ENCODE data around the gene RPS17.

The RPS17 gene

DNA sequence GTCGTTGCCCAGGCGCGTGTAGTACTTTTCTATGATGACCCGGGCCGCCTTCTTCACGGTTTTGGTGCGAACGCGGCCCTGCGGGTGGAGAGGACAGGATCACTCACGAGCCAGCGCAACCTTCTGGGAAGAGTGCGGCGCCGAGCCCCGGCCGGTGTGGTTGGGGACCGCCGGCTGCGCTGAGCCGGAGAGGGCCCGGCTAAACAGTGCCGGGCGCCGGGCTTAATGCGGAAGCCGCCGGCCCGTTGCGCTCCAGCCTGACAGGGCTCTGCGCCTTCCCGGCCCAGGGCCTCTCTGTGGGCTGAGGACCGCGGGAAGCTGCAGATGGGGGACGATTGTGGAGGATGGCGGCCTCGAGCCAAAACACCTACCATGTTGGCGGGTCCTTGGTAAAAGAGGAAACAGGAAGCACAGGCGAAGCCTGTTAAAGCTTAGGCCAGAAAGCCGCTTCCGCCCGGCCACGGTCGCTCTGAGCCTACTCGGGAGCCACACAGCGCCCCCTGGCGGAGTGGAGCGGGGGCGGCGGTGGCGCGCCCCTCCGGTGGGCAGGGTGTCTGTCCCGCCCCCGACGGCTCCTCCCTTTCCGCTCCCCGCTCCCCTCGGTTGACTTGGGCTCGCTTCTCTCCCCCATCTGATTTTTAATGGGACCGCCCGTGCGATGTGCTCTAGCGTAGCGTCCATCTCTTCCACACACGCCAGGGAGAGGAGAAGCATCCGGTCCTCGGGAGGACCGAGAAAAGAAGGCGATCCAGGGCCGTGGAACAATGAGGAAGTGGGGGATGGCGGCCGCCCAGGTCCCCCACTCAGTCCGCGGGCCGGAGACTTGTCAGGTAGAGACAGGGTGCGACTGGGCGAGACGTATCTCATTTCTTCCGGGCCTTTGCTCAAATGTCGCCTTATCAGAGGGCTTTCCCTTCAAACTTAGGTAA lies at the start of gene RPS17:
Gene RPS17 (minus strand): TSS at position 403 of the 929 bp plus-strand sequence. CDS start 29 bp downstream, at position 374.
- peak within 1 kb of the TSS; percentile 97 for H3K4me3 Mint-ChIP-seq
- H3K4me1 Mint-ChIP-seq (ENCODE audit: low read depth): peaks cover 27% of the 10 kb centered on the region
- peaks cover 2% of the 10 kb centered on the region for H3K27me3 Mint-ChIP-seq (ENCODE audit: low read depth)
- peak within 1 kb of the TSS; percentile 96 for H3K27ac Mint-ChIP-seq
- H3K36me3 Mint-ChIP-seq (ENCODE audit: low read depth): peaks cover 43% of the 10 kb centered on the region
- H3K9me3 Mint-ChIP-seq: no peaks in the 10 kb centered on the region
- DNase-seq (ENCODE audit: low spot score): peak; percentile 97

DNA sequence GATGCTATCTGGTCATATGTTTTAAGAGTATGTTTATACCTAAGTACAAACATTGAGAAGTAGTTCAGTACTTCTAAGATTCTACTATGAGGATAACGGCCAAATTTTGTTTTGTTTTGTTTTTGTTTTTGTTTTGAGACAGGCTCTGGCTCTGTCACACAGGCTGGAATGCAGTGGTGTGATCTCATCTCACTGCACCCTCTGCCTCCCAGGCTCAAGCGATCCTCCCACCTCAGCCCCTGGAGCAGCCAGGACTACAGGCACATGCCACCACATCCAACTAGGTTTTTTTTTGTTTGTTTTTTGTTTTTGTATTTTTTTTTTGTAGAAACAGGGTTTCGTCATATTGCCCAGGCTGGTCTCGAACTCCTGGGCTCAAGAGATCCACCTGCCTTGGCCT lies 47.5 kb upstream of the RPS17 start:
- Mint-ChIP-seq H3K36me3 (ENCODE audit: low read depth) (no peaks in the 10 kb centered on the region), H3K4me3 (no peak overlapping the region), H3K4me1 (ENCODE audit: low read depth) (no peaks in the 10 kb centered on the region), H3K27me3 (ENCODE audit: low read depth) (peaks cover 27% of the 10 kb centered on the region), H3K9me3 (no peaks in the 10 kb centered on the region), H3K27ac (no peak overlapping the region)
- DNase-seq (ENCODE audit: low spot score): no peak

DNA sequence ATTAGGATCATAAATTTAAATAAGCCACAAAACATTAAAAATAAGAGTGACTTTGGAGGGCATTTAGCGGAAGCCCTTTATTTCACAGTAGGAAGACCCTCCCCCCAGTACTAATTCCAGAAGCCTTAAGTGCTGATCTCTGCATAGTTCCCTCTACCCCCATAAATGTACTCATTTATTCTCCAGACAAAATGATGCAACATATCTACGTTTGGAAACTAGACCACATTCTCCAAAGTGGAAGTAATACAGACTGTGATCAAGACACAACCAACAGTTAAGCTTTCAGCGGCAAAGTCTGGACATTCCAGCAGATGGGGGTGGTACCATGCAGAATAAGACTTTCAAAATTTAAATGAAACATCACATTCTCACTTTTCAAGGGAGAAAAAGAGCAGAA lies 44.8 kb upstream of the RPS17 start:
- Mint-ChIP-seq H3K4me3 (no peak overlapping the region), H3K9me3 (no peaks in the 10 kb centered on the region), H3K27ac (no peak overlapping the region), H3K36me3 (ENCODE audit: low read depth) (no peaks in the 10 kb centered on the region), H3K27me3 (ENCODE audit: low read depth) (peaks cover 26% of the 10 kb centered on the region), H3K4me1 (ENCODE audit: low read depth) (no peaks in the 10 kb centered on the region)
- DNase-seq (ENCODE audit: low spot score): no peak

DNA sequence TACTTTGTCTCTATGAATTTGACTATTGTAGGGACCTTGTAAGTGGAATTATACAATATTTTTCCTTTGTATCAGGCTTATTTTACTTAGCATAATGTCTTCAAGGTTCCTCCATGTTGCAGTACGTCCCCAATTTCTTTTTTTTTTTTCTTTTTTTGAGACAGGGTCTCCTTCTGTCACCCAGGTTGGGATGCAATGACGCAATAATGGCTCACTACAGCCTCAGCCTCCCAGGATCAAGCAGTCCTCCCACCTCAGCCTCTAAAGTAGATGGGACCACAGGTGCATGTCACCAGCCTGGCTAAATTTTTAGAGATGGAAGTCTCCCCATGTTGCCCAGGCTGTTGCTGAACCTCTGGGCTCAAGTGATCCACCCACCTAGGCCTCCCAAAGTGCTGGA lies 40.5 kb upstream of the RPS17 start:
- Mint-ChIP-seq H3K4me1 (ENCODE audit: low read depth) (no peaks in the 10 kb centered on the region), H3K9me3 (no peaks in the 10 kb centered on the region), H3K36me3 (ENCODE audit: low read depth) (no peaks in the 10 kb centered on the region), H3K4me3 (no peak overlapping the region), H3K27me3 (ENCODE audit: low read depth) (peaks cover 8% of the 10 kb centered on the region), H3K27ac (no peak overlapping the region)
- DNase-seq (ENCODE audit: low spot score): no peak

DNA sequence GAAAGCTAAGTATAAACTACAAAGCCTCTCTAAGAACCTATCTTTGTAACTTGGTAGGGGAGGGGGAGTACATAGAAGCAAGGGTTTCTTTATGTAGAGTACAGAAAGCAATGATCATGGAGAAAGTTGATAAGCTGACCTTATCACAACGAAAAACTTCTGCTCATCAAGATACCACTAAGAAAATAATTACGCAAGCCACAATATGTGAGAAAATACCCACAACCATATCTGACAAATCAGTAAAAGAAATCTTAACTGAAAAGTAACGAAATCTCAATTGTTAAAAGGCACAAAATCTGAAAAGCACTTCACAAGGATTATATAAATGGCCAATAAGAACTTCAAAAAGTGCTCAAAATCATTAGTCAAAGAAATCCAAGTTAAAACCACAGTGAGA lies 35.1 kb upstream of the RPS17 start:
- no peak overlapping the region for H3K4me3 Mint-ChIP-seq
- H3K9me3 Mint-ChIP-seq: no peaks in the 10 kb centered on the region
- no peaks in the 10 kb centered on the region for H3K36me3 Mint-ChIP-seq (ENCODE audit: low read depth)
- H3K27ac Mint-ChIP-seq: no peak overlapping the region
- H3K27me3 Mint-ChIP-seq (ENCODE audit: low read depth): peaks cover 30% of the 10 kb centered on the region
- no peak for DNase-seq (ENCODE audit: low spot score)
- no peaks in the 10 kb centered on the region for H3K4me1 Mint-ChIP-seq (ENCODE audit: low read depth)

DNA sequence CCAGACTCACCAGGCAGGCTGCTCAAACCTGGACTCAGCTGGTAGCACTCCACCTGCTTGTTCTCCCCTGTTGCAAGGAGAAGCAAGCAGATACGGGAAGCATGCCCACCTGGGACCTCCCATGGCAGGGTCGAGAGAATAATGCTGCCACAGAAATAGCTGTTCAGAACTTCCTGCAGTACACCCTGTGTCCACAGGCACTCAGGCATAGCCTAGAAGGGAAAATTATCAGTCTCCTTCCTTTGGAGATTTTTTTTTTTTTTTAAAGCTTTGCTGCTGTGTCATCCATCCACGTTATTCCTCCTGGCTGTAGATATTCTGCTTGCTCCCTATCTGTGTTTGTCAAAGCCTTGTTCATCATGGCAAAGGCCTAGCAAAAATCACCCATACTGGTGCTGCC lies 32.7 kb upstream of the RPS17 start:
- Mint-ChIP-seq H3K4me3 (no peak overlapping the region), H3K4me1 (ENCODE audit: low read depth) (no peaks in the 10 kb centered on the region), H3K36me3 (ENCODE audit: low read depth) (no peaks in the 10 kb centered on the region), H3K27me3 (ENCODE audit: low read depth) (peaks cover 33% of the 10 kb centered on the region), H3K27ac (no peak overlapping the region), H3K9me3 (no peaks in the 10 kb centered on the region)
- no peak for DNase-seq (ENCODE audit: low spot score)

DNA sequence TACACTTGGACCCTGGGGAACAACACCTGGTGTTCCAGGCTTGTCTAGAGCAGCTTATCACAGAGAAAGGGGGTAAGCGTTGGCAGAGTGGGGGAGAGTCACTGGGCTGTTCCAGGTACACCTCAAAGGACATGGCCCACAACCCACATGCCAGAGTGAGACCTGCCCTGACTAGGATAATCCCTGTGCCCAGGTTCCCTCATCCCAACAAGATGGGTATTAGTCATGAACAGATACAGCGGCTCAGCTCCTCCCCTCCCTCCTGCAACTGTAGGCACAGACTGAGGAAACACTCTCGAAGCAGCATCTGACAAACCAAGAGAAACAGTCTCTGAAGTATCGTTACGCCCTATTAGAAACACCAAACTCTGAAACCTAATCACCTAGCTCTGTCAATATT lies 32.1 kb upstream of the RPS17 start:
- no peaks in the 10 kb centered on the region for H3K4me1 Mint-ChIP-seq (ENCODE audit: low read depth)
- no peaks in the 10 kb centered on the region for H3K9me3 Mint-ChIP-seq
- H3K27ac Mint-ChIP-seq: no peak overlapping the region
- no peak for DNase-seq (ENCODE audit: low spot score)
- no peaks in the 10 kb centered on the region for H3K36me3 Mint-ChIP-seq (ENCODE audit: low read depth)
- H3K4me3 Mint-ChIP-seq: no peak overlapping the region
- H3K27me3 Mint-ChIP-seq (ENCODE audit: low read depth): peaks cover 35% of the 10 kb centered on the region

DNA sequence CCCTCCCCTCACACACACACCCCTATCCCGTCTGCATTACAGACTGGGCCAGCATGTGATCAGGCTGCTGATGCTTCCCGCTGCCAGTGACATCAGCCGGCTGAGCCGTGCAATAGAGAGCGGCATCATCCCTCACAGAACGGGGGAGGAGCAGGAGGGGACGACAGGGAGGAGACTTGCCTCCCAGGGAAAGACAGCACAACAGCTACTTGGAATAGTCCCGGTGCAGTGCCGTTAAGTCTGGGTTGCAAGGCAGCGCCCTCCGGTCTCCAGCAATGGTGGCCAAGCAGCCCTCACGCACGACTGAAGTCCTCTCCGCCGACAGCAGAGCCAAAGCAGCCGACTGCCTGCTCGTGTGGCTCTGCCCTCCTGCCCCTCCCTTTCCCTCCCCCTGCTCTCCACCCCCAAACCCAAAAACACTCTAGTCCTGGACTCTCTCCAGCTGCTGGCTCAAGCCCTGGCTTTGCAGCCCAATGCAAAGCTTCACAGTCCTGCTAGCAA lies 31.5 kb upstream of the RPS17 start:
- DNase-seq (ENCODE audit: low spot score): no peak
- Mint-ChIP-seq H3K4me1 (ENCODE audit: low read depth) (no peaks in the 10 kb centered on the region), H3K27ac (no peak overlapping the region), H3K4me3 (no peak overlapping the region), H3K36me3 (ENCODE audit: low read depth) (no peaks in the 10 kb centered on the region), H3K9me3 (no peaks in the 10 kb centered on the region), H3K27me3 (ENCODE audit: low read depth) (peaks cover 37% of the 10 kb centered on the region)

DNA sequence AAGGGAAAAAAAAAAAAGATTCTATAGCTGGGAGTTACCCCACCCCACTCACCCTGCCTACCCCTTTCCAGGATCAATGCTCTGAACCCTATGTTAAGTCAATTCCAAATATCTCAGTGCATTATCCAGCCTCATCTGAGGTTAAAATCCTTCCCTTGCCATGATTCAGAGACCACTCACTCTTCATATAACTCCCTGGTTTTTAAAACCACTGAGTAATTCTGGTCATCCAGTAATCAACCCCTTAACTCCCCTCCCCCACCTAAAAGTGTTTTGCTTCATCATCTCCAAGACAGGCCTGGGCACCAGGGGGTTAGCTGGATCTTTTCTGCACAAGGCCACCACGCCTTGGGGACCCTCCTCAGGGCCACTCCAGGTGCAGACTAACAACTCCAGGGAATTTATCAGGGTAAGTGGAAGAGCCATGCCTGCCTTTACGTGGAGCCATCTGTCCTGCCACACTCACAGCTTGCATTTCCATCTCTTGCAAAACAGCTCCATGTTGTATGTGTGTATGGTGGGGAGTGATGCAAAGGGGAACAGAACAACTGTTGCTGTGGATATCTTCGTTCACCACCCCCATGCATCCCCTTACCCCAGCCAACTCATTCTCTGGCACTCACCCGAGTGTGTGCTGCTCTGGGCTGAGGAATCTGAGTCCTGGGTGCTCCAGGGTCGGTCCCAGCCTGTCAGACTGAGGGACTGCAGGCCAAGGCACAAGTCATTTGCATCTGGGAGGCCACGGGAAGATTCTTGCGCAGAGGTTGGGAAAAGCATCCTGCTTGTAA lies 30.7 kb upstream of the RPS17 start:
- peaks cover 37% of the 10 kb centered on the region for H3K27me3 Mint-ChIP-seq (ENCODE audit: low read depth)
- no peak overlapping the region for H3K27ac Mint-ChIP-seq
- no peaks in the 10 kb centered on the region for H3K36me3 Mint-ChIP-seq (ENCODE audit: low read depth)
- no peaks in the 10 kb centered on the region for H3K4me1 Mint-ChIP-seq (ENCODE audit: low read depth)
- no peak overlapping the region for H3K4me3 Mint-ChIP-seq
- no peaks in the 10 kb centered on the region for H3K9me3 Mint-ChIP-seq
- no peak for DNase-seq (ENCODE audit: low spot score)

DNA sequence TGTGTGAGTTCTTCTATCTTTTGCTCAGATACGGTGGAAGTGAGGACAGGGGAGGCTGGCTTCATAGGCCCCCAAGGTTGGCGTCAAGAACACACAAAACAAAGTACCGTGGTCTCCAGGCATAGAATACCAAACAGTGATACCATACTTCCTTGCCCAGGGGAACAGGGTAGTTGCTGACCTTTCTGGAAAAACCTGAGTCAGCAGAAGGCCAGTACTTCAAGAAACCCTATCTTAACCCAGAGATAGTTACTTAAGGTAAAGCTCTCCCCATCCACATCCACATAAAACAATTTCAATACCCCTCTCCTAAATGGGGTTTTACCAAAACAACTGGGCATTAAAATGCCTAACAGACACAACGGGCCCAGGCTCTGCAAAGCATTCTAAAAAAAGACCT lies 29.6 kb upstream of the RPS17 start:
- H3K4me3 Mint-ChIP-seq: no peak overlapping the region
- no peaks in the 10 kb centered on the region for H3K36me3 Mint-ChIP-seq (ENCODE audit: low read depth)
- H3K9me3 Mint-ChIP-seq: no peaks in the 10 kb centered on the region
- no peak overlapping the region for H3K27ac Mint-ChIP-seq
- H3K27me3 Mint-ChIP-seq (ENCODE audit: low read depth): peaks cover 37% of the 10 kb centered on the region
- no peak for DNase-seq (ENCODE audit: low spot score)
- no peaks in the 10 kb centered on the region for H3K4me1 Mint-ChIP-seq (ENCODE audit: low read depth)

DNA sequence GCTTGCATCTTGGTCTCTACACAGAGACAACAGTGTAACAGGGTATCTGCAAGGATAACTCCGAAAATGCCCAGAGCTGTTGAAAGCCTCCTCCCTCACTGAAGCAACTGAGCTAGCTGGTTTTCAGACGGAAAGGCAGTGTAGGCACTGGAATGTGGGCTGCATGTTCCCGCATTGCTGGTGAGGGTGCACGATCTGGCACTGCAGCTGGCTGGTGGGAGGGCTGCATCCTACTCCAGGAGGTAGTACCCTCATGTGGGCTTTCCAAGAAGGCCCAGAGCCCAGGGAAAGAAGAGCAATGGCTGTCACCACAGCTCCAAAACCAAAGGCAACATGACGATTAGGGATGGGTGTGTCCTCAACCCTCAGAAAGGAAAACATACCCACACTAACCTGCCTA lies 28.7 kb upstream of the RPS17 start:
- Mint-ChIP-seq H3K4me3 (no peak overlapping the region), H3K27ac (no peak overlapping the region), H3K36me3 (ENCODE audit: low read depth) (no peaks in the 10 kb centered on the region), H3K9me3 (no peaks in the 10 kb centered on the region), H3K27me3 (ENCODE audit: low read depth) (peaks cover 35% of the 10 kb centered on the region), H3K4me1 (ENCODE audit: low read depth) (no peaks in the 10 kb centered on the region)
- no peak for DNase-seq (ENCODE audit: low spot score)

DNA sequence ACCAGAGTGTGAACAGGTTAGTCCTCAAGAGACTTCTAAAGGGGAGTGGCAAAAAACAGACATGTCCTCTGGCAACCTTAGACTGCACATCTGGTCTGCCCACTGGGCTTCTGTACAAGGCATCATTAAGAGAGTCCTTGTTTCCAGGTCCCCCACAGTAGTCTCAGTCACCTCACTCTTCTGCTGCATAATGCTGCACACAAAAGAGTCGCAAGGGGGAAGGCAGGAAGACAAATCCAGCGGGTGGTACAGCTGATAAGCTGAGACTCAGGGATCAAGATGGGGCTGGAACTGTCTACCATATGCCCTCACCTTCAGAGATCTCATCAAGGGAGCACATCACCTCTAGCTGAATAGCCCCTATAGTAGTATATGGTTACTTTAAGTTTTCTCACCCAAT lies 27.4 kb upstream of the RPS17 start:
- no peaks in the 10 kb centered on the region for H3K4me1 Mint-ChIP-seq (ENCODE audit: low read depth)
- no peaks in the 10 kb centered on the region for H3K36me3 Mint-ChIP-seq (ENCODE audit: low read depth)

DNA sequence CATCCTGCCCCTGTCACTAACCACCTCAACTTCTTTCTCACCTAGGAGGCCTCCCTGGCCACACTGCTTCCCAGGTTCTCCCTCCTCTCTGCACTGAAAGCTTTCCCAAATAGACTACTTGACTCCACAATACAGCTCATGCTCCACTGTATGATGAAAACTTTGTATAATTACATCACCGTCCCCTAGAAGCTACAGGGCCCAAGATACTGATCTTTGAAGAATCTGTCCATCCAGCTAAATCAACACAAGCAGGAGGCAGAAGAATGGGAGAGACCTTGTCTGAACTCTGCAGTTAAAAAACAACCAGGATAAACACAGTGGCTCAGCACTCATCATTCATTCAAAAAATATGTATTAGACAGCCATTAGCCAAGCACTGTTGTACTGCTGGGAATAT lies 26.4 kb upstream of the RPS17 start:
- Mint-ChIP-seq H3K36me3 (ENCODE audit: low read depth) (no peaks in the 10 kb centered on the region), H3K27ac (no peak overlapping the region), H3K27me3 (ENCODE audit: low read depth) (peaks cover 25% of the 10 kb centered on the region), H3K4me1 (ENCODE audit: low read depth) (no peaks in the 10 kb centered on the region), H3K4me3 (no peak overlapping the region), H3K9me3 (no peaks in the 10 kb centered on the region)
- DNase-seq (ENCODE audit: low spot score): no peak

More for the DNA sequence above, 27.4 kb upstream of the RPS17 start:
- Mint-ChIP-seq H3K9me3 (no peaks in the 10 kb centered on the region), H3K27me3 (ENCODE audit: low read depth) (peaks cover 29% of the 10 kb centered on the region), H3K4me3 (no peak overlapping the region), H3K27ac (no peak overlapping the region)
- DNase-seq (ENCODE audit: low spot score): no peak

DNA sequence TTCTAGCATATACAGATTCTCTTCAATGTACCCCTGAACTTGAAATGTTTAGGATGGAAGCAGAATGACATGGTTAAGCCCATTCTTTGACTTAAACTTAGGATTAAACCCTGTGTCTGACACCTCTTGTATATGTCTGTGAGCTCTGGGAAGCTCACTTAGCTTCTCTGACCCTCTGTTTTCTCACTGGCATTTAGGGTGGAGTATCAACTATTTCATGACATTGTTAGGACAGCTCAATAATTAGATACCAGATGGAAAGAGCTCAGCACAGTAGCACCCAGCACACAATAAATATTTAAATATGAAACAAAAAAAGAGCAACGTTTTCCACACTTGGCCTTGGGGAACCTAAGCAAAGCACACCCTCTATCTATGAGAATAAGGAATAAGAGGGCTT lies 18.2 kb upstream of the RPS17 start:
- no peak overlapping the region for H3K4me3 Mint-ChIP-seq
- no peaks in the 10 kb centered on the region for H3K36me3 Mint-ChIP-seq (ENCODE audit: low read depth)
- H3K4me1 Mint-ChIP-seq (ENCODE audit: low read depth): no peaks in the 10 kb centered on the region
- H3K9me3 Mint-ChIP-seq: no peaks in the 10 kb centered on the region
- H3K27ac Mint-ChIP-seq: no peak overlapping the region
- no peak for DNase-seq (ENCODE audit: low spot score)
- H3K27me3 Mint-ChIP-seq (ENCODE audit: low read depth): peaks cover 31% of the 10 kb centered on the region

Data from T-helper 2 cell treated with Interferon-gamma antibody and Interleukin-4, amounts not matched to agents 5 μg/mL and 100 μg/mL, for 36 hours (primary cell).